Gastrocnemius medialis (tissue), 4 donors: Measurements from ENCODE around the gene DRD1. TPM values are rescaled to one million over a fixed set of nuclear protein-coding genes. Genes with fewer than 3 reads are reported as not detected.

Experiments
- ATAC-seq, 2 donors: fragments of 150-250 bp; one replicate each; pipeline ENCODE4 v1.9.1; 2016
- DNase-seq, 2 donors: peaks; one replicate each; pipeline ENCODE4 v3.0.0-alpha.2; 2019
- H3K27ac ChIP-seq, 4 donors: fragments of 200-600 bp; sonication (generic); 1 replicate in 1 of 4; 2 replicates in 3 of 4; pipeline ENCODE4 v1.5.1; 2016 to 2018; ENCODE audit warnings: mild to moderate bottlenecking in 2 of 4, moderate library complexity in 1 of 4
- H3K27me3 ChIP-seq, 3 donors: fragments of 200-600 bp; sonication (generic) in 2 of 3; 1 replicate in 1 of 3; 2 replicates in 2 of 3; pipeline versions ENCODE4 v1.5.1 to v1.6.0; 2016 to 2019; ENCODE audit warnings: mild to moderate bottlenecking in 1 of 3, moderate library complexity in 1 of 3
- H3K36me3 ChIP-seq, 2 donors: fragments of 200-600 bp; sonication (generic) in 1 of 2; one replicate each; pipeline ENCODE4 v1.5.1; 2017 to 2018
- H3K4me1 ChIP-seq, 2 donors: fragments of 200-600 bp; sonication (generic) in 1 of 2; one replicate each; pipeline ENCODE4 v1.5.1; 2016 to 2017; ENCODE audit warnings: mild to moderate bottlenecking in 2 of 2
- H3K4me3 ChIP-seq, 4 donors: fragments of 200-600 bp; sonication (generic) in 3 of 4; 1 replicate in 1 of 4; 2 replicates in 3 of 4; pipeline ENCODE4 v1.5.1; 2016 to 2019; ENCODE audit warnings: mild to moderate bottlenecking in 2 of 4
- H3K9me3 ChIP-seq, 3 donors: fragments of 200-600 bp; sonication (generic) in 2 of 3; 1 replicate in 1 of 3; 2 replicates in 2 of 3; pipeline ENCODE4 v1.5.1; 2016 to 2019
- CTCF ChIP-seq, 5 experiments: fragments of 450-650 bp in 3 of 5; fragments of 200-600 bp in 2 of 5; sonication (generic) in 2 of 5; IDR thresholded peaks in 4 of 5; conservative IDR thresholded peaks in 1 of 5; 1 replicate in 4 of 5; 2 replicates in 1 of 5; pipeline ENCODE4 v1.5.1; 2016 to 2019; ENCODE audit warnings: antibody characterized with exemption in 5 of 5, mild to moderate bottlenecking in 3 of 5, moderate library complexity in 3 of 5
- POLR2A ChIP-seq, 2 donors: fragments of 450-650 bp; IDR thresholded peaks; one replicate each; pipeline ENCODE4 v1.6.1; 2017; ENCODE audit warnings: antibody characterized with exemption in 2 of 2, mild to moderate bottlenecking in 2 of 2, moderate library complexity in 2 of 2
- in situ Hi-C, 4 donors: fragments of 200-750 bp; cut with MboI; loops; one replicate each; pipeline versions ENCODE4 v1.15.0 to v1.8.0; 2017; ENCODE audit warnings: low sequenced_read_pairs in 4 of 4
- intact Hi-C: fragments of 100-400 bp; cut with DNase I; formaldehyde crosslinking; loops from one replicate; pipeline ENCODE4 v1.15.1; 2023; ENCODE audit warnings: low total_unique reads
- total RNA-seq, 4 donors: library from RNA; depleted of rRNA; stranded (reverse); fragments of >200 nt; gene quantifications; one replicate each; pipeline versions ENCODE4 v1.1.0 to v1.2.3, GENCODE V29; 2016

Gene DRD1
- total RNA-seq: not detected

DNA sequence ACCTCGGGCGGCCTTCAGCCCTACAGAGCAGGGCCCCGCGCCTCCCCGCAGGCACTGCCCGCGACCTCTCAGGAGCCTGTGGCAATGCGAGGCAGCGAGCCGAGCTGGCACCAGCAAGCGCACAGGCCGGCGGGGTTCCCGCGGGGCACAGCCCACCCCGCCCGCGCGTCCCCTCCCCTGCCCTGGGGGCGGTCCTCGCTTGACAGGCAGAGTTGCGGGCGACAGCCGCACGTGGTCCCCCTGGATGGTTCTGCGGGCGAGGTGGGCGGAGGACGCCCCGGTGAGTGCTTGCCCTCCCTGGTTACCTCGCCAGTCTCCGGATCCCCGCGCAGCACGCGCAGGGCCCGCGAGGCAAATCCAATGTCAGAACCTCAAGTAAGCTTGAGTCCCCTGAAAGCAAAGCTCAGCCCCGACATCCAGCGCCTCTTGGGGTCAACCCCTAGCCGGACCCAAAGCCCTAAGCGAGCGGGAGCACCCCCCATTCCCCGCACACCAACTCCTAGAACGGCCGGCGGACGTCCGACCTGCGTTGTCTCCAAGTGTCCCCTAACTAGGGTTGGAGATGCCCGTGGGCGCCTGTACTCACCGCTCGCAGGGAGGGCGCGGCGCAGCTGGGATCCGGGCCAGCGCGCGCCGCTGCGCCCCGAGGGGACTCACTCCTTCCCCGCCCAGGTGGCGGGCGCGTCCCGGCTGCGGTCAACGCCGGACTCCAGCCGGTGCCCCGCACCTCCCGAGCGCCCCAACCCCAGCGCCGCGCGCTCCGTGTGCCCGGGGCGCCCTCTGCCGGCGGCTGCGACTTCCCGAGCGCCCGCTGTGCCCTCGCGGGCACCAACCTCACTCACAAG, at the start of gene DRD1:
Gene DRD1, minus strand, starts transcription at position 123 of the 845 bp plus-strand sequence. CDS start 1,083 bp downstream, outside the sequence.
- no peaks in the 10 kb centered on the region for H3K9me3 ChIP-seq
- DNase-seq (no peak), ATAC-seq (peak in 1 of 2 donors; percentile 54)
- no peaks in the 10 kb centered on the region for H3K36me3 ChIP-seq
- TF ChIP-seq CTCF (IDR thresholded peaks at IDR 0.05 in 4 of 5, conservative IDR thresholded peaks at IDR 0.05 in 1 of 5) (peak in 4 of 5 experiments; percentile 32 to 60 (median 48)), POLR2A (IDR thresholded peaks at IDR 0.05) (no peak)
- peaks cover 36 to 44% (median 40%) of the 10 kb centered on the region in 3 donors for H3K27me3 ChIP-seq
- no peak within 1 kb of the TSS for H3K27ac ChIP-seq
- intact Hi-C loops (loop anchor here (1.0 kb wide), 1 partner anchor 493 kb away; no protein-coding TSS in a partner anchor), in situ Hi-C loops (loop anchor here in 3 of 4 donors (10.0 to 25.0 kb wide), 3 partner anchors 482 to 499 kb away; no protein-coding TSS in a partner anchor)
- H3K4me3 ChIP-seq: peak within 1 kb of the TSS; percentile 23 to 42 (median 34)
- peaks cover 0 to 4% of the 10 kb centered on the region in 2 donors for H3K4me1 ChIP-seq

- DNase-seq: no peak
- Histone ChIP-seq H3K36me3 (peaks cover 0 to 6% of the 10 kb centered on the region in 2 donors), H3K4me1 (no peaks in the 10 kb centered on the region), H3K9me3 (no peaks in the 10 kb centered on the region), H3K4me3 (no peak overlapping the region), H3K27me3 (no peaks in the 10 kb centered on the region), H3K27ac (no peak overlapping the region)
- TF ChIP-seq CTCF (IDR thresholded peaks at IDR 0.05 in 4 of 5, conservative IDR thresholded peaks at IDR 0.05 in 1 of 5): no peak
- TF ChIP-seq POLR2A (IDR thresholded peaks at IDR 0.05): no peak
- ATAC-seq: no peak
- in situ Hi-C loops (no loop called here), intact Hi-C loops (no loop called here)
Measured at GRCh38 chr5:175493726-175494125, 49.7 kb upstream of the DRD1 start.

- Histone ChIP-seq H3K9me3 (no peaks in the 10 kb centered on the region), H3K27me3 (no peaks in the 10 kb centered on the region), H3K4me3 (no peak overlapping the region), H3K27ac (no peak overlapping the region), H3K36me3 (peaks cover 0 to 6% of the 10 kb centered on the region in 2 donors), H3K4me1 (no peaks in the 10 kb centered on the region)
- in situ Hi-C loops: no loop called here
- DNase-seq: no peak
- TF ChIP-seq CTCF (IDR thresholded peaks at IDR 0.05 in 4 of 5, conservative IDR thresholded peaks at IDR 0.05 in 1 of 5) (no peak), POLR2A (IDR thresholded peaks at IDR 0.05) (no peak)
- intact Hi-C loops: no loop called here
- no peak for ATAC-seq
Measured at GRCh38 chr5:175493260-175493659, 49.3 kb upstream of the DRD1 start.

DNA sequence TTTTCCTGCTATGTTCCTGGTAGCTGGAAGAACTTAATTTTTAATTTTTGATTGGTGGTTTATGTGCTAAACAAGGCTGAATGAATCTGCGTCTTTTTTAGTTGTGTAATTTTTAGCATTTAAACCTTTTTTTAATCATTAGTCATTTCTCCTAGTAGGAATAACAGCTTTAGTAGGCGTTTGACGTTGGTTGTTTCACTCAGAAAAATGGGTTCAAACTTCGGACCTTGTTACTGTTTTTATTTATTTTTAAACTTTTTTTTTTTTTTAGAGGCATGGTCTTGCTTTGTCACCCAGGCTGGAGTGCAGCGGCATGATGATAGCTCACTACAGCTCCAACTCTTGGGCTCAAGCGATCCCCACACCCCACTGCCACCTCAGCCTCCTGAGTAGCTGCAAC, 47.2 kb upstream of the DRD1 start:
- DNase-seq (no peak), ATAC-seq (no peak)
- Histone ChIP-seq H3K27ac (no peak overlapping the region), H3K9me3 (no peaks in the 10 kb centered on the region), H3K4me1 (no peaks in the 10 kb centered on the region), H3K27me3 (no peaks in the 10 kb centered on the region), H3K36me3 (peaks cover 0 to 6% of the 10 kb centered on the region in 2 donors), H3K4me3 (no peak overlapping the region)
- TF ChIP-seq POLR2A (IDR thresholded peaks at IDR 0.05) (no peak), CTCF (IDR thresholded peaks at IDR 0.05 in 4 of 5, conservative IDR thresholded peaks at IDR 0.05 in 1 of 5) (no peak)
- in situ Hi-C loops (no loop called here), intact Hi-C loops (no loop called here)
